Endothelial cell of umbilical vein (primary cell): ENCODE data around the gene ZFYVE16. TPM values are rescaled to one million over a fixed set of nuclear protein-coding genes. Genes with fewer than 3 reads are reported as not detected.

Experiments
- BruUV-seq: library from RNA; stranded (reverse); fragments of 400-500 nt; replicated peaks from 2 replicates; lab custom pipeline; 2021; lab: Mats Ljungman, UMichigan
- CTCF ChIA-PET: fragments of 300-600, 350-600 bp; sonication (Branson Sonifier 250); formaldehyde crosslinking; loops from one replicate; lab custom pipeline; 2021; ENCODE audit warnings: antibody characterized with exemption, inconsistent platforms; lab: Charles Lee
- POLR2A ChIA-PET: fragments of 300-600, 350-600 bp; sonication (Branson Sonifier 250); formaldehyde crosslinking; loops from one replicate; lab custom pipeline; 2021; ENCODE audit warnings: antibody characterized with exemption, inconsistent platforms; lab: Charles Lee
- DNase-seq: peaks from one replicate; pipeline ENCODE4 v3.0.0-alpha.2; 2011; ENCODE audit warnings: low read depth, low spot score
- FAIRE-seq: peaks from 2 replicates; lab custom pipeline; 2011; peaks lifted over from hg19 to GRCh38; lab: Jason Lieb, UNC
- H2AFZ ChIP-seq: 2 replicates; pipeline ENCODE4 v1.6.0; 2012; ENCODE audit warnings: low read depth, low read length, control low read depth, inconsistent platforms
- H3K27ac ChIP-seq: 2 replicates; pipeline ENCODE4 v1.5.1; 2011; ENCODE audit warnings: low read depth, mild to moderate bottlenecking, control low read depth, low read length, moderate library complexity; ENCODE audit not compliant: insufficient read depth
- H3K27me3 ChIP-seq, 2 experiments: 2 replicates each; pipeline versions ENCODE4 v1.6.0 to v1.6.1; 2011; ENCODE audit warnings: low read length in 2 of 2, mixed read lengths in 1 of 2; ENCODE audit not compliant: control insufficient read depth in 2 of 2, insufficient read depth in 2 of 2
- H3K36me3 ChIP-seq, 2 experiments: 2 replicates in 1 of 2; 3 replicates in 1 of 2; pipeline ENCODE4 v1.5.1; 2011; ENCODE audit warnings: low read length in 2 of 2, mild to moderate bottlenecking in 1 of 2, moderate library complexity in 1 of 2; ENCODE audit not compliant: control insufficient read depth in 2 of 2, insufficient read depth in 2 of 2; ENCODE audit errors: extremely low read depth in 1 of 2
- H3K4me1 ChIP-seq: 3 replicates; pipeline ENCODE4 v1.5.1; 2011; ENCODE audit warnings: mild to moderate bottlenecking, low read length; ENCODE audit not compliant: control insufficient read depth, insufficient read depth; ENCODE audit errors: extremely low read depth
- H3K4me2 ChIP-seq: 2 replicates; pipeline ENCODE4 v1.6.1; 2011; ENCODE audit warnings: low read length, control low read depth, mixed read lengths; ENCODE audit not compliant: insufficient read depth
- H3K4me3 ChIP-seq, 3 experiments: fragments of 200-600 bp in 1 of 3; sonication (generic), shearing (Covaris generic) in 1 of 3; replicated peaks in 1 of 3; 2 replicates each; pipeline ENCODE4 v1.5.1; 2011 to 2016; ENCODE audit warnings: control low read depth in 3 of 3, low read length in 3 of 3, mild to moderate bottlenecking in 2 of 3, inconsistent platforms in 1 of 3, low read depth in 1 of 3, moderate library complexity in 1 of 3; ENCODE audit not compliant: insufficient read depth in 1 of 3
- H3K79me2 ChIP-seq: 2 replicates; pipeline ENCODE4 v1.6.0; 2012; ENCODE audit warnings: low read length, inconsistent platforms; ENCODE audit not compliant: control insufficient read depth, insufficient read depth
- H3K9ac ChIP-seq: replicated peaks from 2 replicates; pipeline ENCODE3; 2011; ENCODE audit warnings: low read length, control low read depth; ENCODE audit not compliant: insufficient read depth; ENCODE audit errors: extremely low read depth
- H3K9me1 ChIP-seq: replicated peaks from 3 replicates; pipeline ENCODE4 v1.6.0; 2011; ENCODE audit warnings: mild to moderate bottlenecking, low read length; ENCODE audit not compliant: control insufficient read depth, insufficient read depth; ENCODE audit errors: extremely low read depth
- H3K9me3 ChIP-seq: replicated peaks from 2 replicates; pipeline ENCODE4 v1.5.1; 2012; ENCODE audit warnings: low read length, inconsistent platforms; ENCODE audit not compliant: control insufficient read depth, insufficient read depth
- H4K20me1 ChIP-seq: replicated peaks from 2 replicates; pipeline ENCODE3; 2011; ENCODE audit warnings: mild to moderate bottlenecking, low read length; ENCODE audit not compliant: control insufficient read depth, insufficient read depth; ENCODE audit errors: extremely low read depth
- EZH2 ChIP-seq: IDR thresholded peaks from 2 replicates; pipeline ENCODE4 v1.6.1; 2012; ENCODE audit warnings: borderline replicate concordance, low read depth, mild to moderate bottlenecking, moderate library complexity, low read length, inconsistent platforms; ENCODE audit not compliant: severe bottlenecking
- FOS ChIP-seq: IDR thresholded peaks from 2 replicates; pipeline ENCODE4 v1.6.1; 2011; ENCODE audit warnings: mild to moderate bottlenecking, low read length, moderate library complexity, borderline replicate concordance; ENCODE audit not compliant: insufficient read depth
- GATA2 ChIP-seq: IDR thresholded peaks from 2 replicates; pipeline ENCODE4 v1.7.0; 2011; ENCODE audit warnings: low read depth, mild to moderate bottlenecking, moderate library complexity, mixed read lengths, low read length; ENCODE audit not compliant: insufficient read length, insufficient read depth
- JUN ChIP-seq: IDR thresholded peaks from 2 replicates; pipeline ENCODE4 v1.6.1; 2011; ENCODE audit warnings: borderline replicate concordance, low read depth; ENCODE audit not compliant: insufficient read length, insufficient read depth
- MAX ChIP-seq: IDR thresholded peaks from 2 replicates; pipeline ENCODE4 v1.6.1; 2011; ENCODE audit not compliant: insufficient read depth, insufficient read length
- MYC ChIP-seq: IDR thresholded peaks from one replicate; pipeline ENCODE4 v1.6.1; 2011; ENCODE audit warnings: mild to moderate bottlenecking, low read depth, low read length
- POLR2A ChIP-seq: IDR thresholded peaks from 2 replicates; pipeline ENCODE4 v1.6.1; 2012; ENCODE audit warnings: low read depth, mild to moderate bottlenecking, control low read depth, low read length
- POLR2AphosphoS5 ChIP-seq: IDR thresholded peaks from 2 replicates; pipeline ENCODE4 v1.6.1; 2012; ENCODE audit warnings: low read depth, mild to moderate bottlenecking, control low read depth, low read length, moderate library complexity; ENCODE audit not compliant: insufficient read depth
- dilution Hi-C: fragments of 300-500 bp; cut with MboI; formaldehyde crosslinking; loops from one replicate; pipeline ENCODE4 v1.15.0; 2019; ENCODE audit warnings: low sequenced_read_pairs; ENCODE audit not compliant: extremely low pct_ligation_motif_present
- intact Hi-C: fragments of 100-400 bp; cut with micrococcal nuclease; formaldehyde crosslinking; loops from one replicate; pipeline ENCODE4 v1.10.0; 2022
- polyA plus RNA-seq, 4 experiments: library from polyadenylated mRNA; depleted of rRNA in 3 of 4; stranded (reverse) in 3 of 4; unstranded in 1 of 4; fragments of >200 nt; gene quantifications; 2 replicates each; pipeline versions ENCODE4 v1.2.1 to v1.2.3, GENCODE V29; 2011 to 2012; ENCODE audit warnings: missing spikeins in 1 of 4
- total RNA-seq: library from RNA; stranded (reverse); gene quantifications from 2 replicates; pipeline ENCODE4 v1.2.3, GENCODE V29; 2021
- TF ChIP-seq, protein P1 (sequence below), 2 donors: IDR thresholded peaks; 1 replicate in 1 of 2; 2 replicates in 1 of 2; pipeline ENCODE4 v1.5.1; 2011; ENCODE audit warnings: low read length in 2 of 2, mild to moderate bottlenecking in 2 of 2, moderate library complexity in 2 of 2, control low read depth in 1 of 2, inconsistent platforms in 1 of 2, low read depth in 1 of 2; ENCODE audit not compliant: insufficient read depth in 1 of 2; ENCODE audit errors: extremely low read depth in 1 of 2

ZFYVE16 gene
- total and polyA plus RNA-seq, 2 donors (not counting 3 experiments of a cell fraction or from before 2014, with no cell fraction given), result 5.1 to 43.1 TPM

GRCh38 chr5:80382488-80382887 lies 25.4 kb upstream of the ZFYVE16 start:
- no peaks in the 10 kb centered on the region for H3K9me1 ChIP-seq
- ChIA-PET POLR2A (no interaction called here), CTCF (interaction anchor here (0.6 kb wide), 1 partner anchor 122 kb away, joined by 3 read pairs; no protein-coding TSS in a partner anchor)
- dilution Hi-C loops, result no loop called here
- intact Hi-C loops, result no loop called here
- no peaks in the 10 kb centered on the region for H4K20me1 ChIP-seq
- H2AFZ ChIP-seq, result no peak overlapping the region
- TF ChIP-seq EZH2, result no peak
- no peak for TF ChIP-seq GATA2
- TF ChIP-seq MYC, result no peak
- no peak for TF ChIP-seq JUN
- no peak for TF ChIP-seq POLR2A
- no peak for TF ChIP-seq MAX
- TF ChIP-seq, protein P1, sequence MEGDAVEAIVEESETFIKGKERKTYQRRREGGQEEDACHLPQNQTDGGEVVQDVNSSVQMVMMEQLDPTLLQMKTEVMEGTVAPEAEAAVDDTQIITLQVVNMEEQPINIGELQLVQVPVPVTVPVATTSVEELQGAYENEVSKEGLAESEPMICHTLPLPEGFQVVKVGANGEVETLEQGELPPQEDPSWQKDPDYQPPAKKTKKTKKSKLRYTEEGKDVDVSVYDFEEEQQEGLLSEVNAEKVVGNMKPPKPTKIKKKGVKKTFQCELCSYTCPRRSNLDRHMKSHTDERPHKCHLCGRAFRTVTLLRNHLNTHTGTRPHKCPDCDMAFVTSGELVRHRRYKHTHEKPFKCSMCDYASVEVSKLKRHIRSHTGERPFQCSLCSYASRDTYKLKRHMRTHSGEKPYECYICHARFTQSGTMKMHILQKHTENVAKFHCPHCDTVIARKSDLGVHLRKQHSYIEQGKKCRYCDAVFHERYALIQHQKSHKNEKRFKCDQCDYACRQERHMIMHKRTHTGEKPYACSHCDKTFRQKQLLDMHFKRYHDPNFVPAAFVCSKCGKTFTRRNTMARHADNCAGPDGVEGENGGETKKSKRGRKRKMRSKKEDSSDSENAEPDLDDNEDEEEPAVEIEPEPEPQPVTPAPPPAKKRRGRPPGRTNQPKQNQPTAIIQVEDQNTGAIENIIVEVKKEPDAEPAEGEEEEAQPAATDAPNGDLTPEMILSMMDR (IDR thresholded peaks at IDR 0.05; ENCODE audit: extremely low read depth in 1 of 2, insufficient read depth in 1 of 2, low read depth in 1 of 2, low read length in 2 of 2), result no peak
- TF ChIP-seq FOS, result no peak
- TF ChIP-seq POLR2AphosphoS5, result no peak
- no peaks in the 10 kb centered on the region for H3K36me3 ChIP-seq
- H3K27ac ChIP-seq, result no peak overlapping the region
- H3K27me3 ChIP-seq, result peaks cover 0 to 2% of the 10 kb centered on the region in 2 experiments
- FAIRE-seq (no peak), DNase-seq (no peak)
- no peak overlapping the region for H3K9ac ChIP-seq
- no peaks in the 10 kb centered on the region for H3K9me3 ChIP-seq
- no peaks in the 10 kb centered on the region for H3K79me2 ChIP-seq
- no TSS peak for BruUV-seq
- no peaks in the 10 kb centered on the region for H3K4me1 ChIP-seq
- no peak overlapping the region for H3K4me3 ChIP-seq
- H3K4me2 ChIP-seq, result no peak overlapping the region
